Astrocyte of the cerebellum (primary cell): ENCODE data around the gene TLCD4.

ENCODE experiments used
- DNase-seq: peaks from one replicate; pipeline ENCODE4 v3.0.0-alpha.2; 2011; ENCODE audit warnings: low read depth
- H3K4me3 ChIP-seq: 2 replicates; pipeline ENCODE4 v1.5.1; 2011; ENCODE audit warnings: mild to moderate bottlenecking, low read depth, low read length, moderate library complexity
- CTCF ChIP-seq: IDR thresholded peaks from 2 replicates; pipeline ENCODE4 v1.5.1; 2012; ENCODE audit warnings: low read length, low read depth, moderate library complexity, mild to moderate bottlenecking; ENCODE audit errors: missing control alignments
- in situ Hi-C: cut with HindIII; loops from 2 replicates; pipeline ENCODE4 v1.10.0; 2017; ENCODE audit warnings: low sequenced_read_pairs

The TLCD4 gene

GRCh38 chr1:95113684-95114083, 3.5 kb upstream of the TLCD4 start:
- in situ Hi-C loops = no loop called here
- no peak for TF ChIP-seq CTCF
- no peak overlapping the region for H3K4me3 ChIP-seq
- DNase-seq = no peak

GRCh38 chr1:95115708-95116137, 1.4 kb upstream of the TLCD4 start:
- no peak for TF ChIP-seq CTCF

GRCh38 chr1:95116580-95117206, 462 bp upstream of the TLCD4 start:
- TF ChIP-seq CTCF = peak; percentile 72
- in situ Hi-C loops = no loop called here
- DNase-seq = no peak
- H3K4me3 ChIP-seq = peak overlapping the region; percentile 61

More at GRCh38 chr1:95115708-95116137, 1.4 kb upstream of the TLCD4 start:
- in situ Hi-C loops = no loop called here
- no peak overlapping the region for H3K4me3 ChIP-seq
- no peak for DNase-seq

- peak overlapping the region; percentile 61 for H3K4me3 ChIP-seq
- no peak for DNase-seq
- in situ Hi-C loops = no loop called here
- no peak for TF ChIP-seq CTCF
Measured at GRCh38 chr1:95118067-95118499, 928 bp downstream of the TLCD4 start.

GRCh38 chr1:95118710-95119109, 1.6 kb downstream of the TLCD4 start:
- no peak for DNase-seq
- in situ Hi-C loops = no loop called here
- TF ChIP-seq CTCF = no peak

GRCh38 chr1:95119273-95119672, 2.1 kb downstream of the TLCD4 start:
- in situ Hi-C loops = no loop called here
- no peak for DNase-seq

More at GRCh38 chr1:95118710-95119109, 1.6 kb downstream of the TLCD4 start:
- H3K4me3 ChIP-seq = no peak overlapping the region

More at GRCh38 chr1:95119273-95119672, 2.1 kb downstream of the TLCD4 start:
- TF ChIP-seq CTCF = no peak
- H3K4me3 ChIP-seq = no peak overlapping the region
